Heart left ventricle (tissue), 13 donors: ENCODE results near the gene CDKN2D.

Source experiments
- POLR2A ChIP-seq, 2 donors: fragments of 450-650 bp; IDR thresholded peaks; one replicate each; pipeline ENCODE4 v1.6.1; 2017; ENCODE audit warnings: antibody characterized with exemption in 2 of 2, mild to moderate bottlenecking in 2 of 2, moderate library complexity in 2 of 2
- TF ChIP-seq, protein P1 (sequence below), 12 donors: fragments of 200-600 bp; sonication (generic) in 4 of 12; IDR thresholded peaks; one replicate each; pipeline versions ENCODE4 v1.5.0 to v1.8.0; 2018 to 2022; ENCODE audit warnings: antibody characterized with exemption in 12 of 12, mild to moderate bottlenecking in 5 of 12
- donor health status: ischemic (EF 13 %, LVEDD 7.1; RV severe dilation, severe dysfunction).
- donor health status: DM: no; HTN: yes; CAD: no.
- donor health status: DM: no; HTN: no; CAD: no.
- donor health status: ischemic (EF 25% LVEDD 6.9; RV normal size, moderate dysfunction).
- donor health status: ischemic (EF 25% LVEDD 5.7; RV mildly dilated, moderate dysfunction).
- donor health status: ischemic (EF 35%, LVEDD 5.7; RV mildly dilated, moderate dysfunction).
- donor health status: nonischemic (EF 11% LVEDD 7.7; RV severe dilation, severe dysfunction).
- donor health status: DM: yes; HTN: yes; CAD: no.
- donor health status: PGD.
- donor health status: ischemic (EF 29% LVEDD 5.4; RV normal size, mild dysfunction).
- donor health status: nonischemic (EF 23%, LVEDD 6.1; RV moderate dilation, normal function).

DNA sequence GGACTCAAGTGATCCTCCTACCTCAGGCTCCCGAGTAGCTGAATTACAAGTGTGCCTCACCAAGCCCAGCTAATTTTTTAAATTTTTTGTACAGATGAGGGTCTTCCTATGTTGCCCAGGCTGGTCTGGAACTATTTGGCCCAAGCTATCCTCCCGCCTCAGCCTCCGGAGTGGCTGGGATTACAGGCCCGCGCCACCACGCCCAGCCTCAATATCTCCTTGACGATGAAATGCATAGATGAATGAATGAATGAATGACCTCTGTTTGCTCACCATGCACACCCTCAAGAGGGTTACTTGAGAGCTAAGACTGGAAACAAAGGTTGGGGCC is 33.2 kb upstream of the CDKN2D start:
- TF ChIP-seq, protein P1, sequence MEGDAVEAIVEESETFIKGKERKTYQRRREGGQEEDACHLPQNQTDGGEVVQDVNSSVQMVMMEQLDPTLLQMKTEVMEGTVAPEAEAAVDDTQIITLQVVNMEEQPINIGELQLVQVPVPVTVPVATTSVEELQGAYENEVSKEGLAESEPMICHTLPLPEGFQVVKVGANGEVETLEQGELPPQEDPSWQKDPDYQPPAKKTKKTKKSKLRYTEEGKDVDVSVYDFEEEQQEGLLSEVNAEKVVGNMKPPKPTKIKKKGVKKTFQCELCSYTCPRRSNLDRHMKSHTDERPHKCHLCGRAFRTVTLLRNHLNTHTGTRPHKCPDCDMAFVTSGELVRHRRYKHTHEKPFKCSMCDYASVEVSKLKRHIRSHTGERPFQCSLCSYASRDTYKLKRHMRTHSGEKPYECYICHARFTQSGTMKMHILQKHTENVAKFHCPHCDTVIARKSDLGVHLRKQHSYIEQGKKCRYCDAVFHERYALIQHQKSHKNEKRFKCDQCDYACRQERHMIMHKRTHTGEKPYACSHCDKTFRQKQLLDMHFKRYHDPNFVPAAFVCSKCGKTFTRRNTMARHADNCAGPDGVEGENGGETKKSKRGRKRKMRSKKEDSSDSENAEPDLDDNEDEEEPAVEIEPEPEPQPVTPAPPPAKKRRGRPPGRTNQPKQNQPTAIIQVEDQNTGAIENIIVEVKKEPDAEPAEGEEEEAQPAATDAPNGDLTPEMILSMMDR (IDR thresholded peaks at IDR 0.05), result no peak
- TF ChIP-seq POLR2A (IDR thresholded peaks at IDR 0.05), result no peak
